HG03571 (cell line): ENCODE data around the gene PCSK4.
"Not testable (repeated sequence)": the region's sequence is repeated elsewhere in the genome, so short reads cannot be mapped to it uniquely, and the experiment has no call there.

Source experiments
- ATAC-seq: cut with Tn5 transposase; IDR thresholded peaks from one replicate; pipeline ENCODE4 v1.9.1; 2021; ENCODE audit not compliant: unreplicated experiment

PCSK4 gene

DNA sequence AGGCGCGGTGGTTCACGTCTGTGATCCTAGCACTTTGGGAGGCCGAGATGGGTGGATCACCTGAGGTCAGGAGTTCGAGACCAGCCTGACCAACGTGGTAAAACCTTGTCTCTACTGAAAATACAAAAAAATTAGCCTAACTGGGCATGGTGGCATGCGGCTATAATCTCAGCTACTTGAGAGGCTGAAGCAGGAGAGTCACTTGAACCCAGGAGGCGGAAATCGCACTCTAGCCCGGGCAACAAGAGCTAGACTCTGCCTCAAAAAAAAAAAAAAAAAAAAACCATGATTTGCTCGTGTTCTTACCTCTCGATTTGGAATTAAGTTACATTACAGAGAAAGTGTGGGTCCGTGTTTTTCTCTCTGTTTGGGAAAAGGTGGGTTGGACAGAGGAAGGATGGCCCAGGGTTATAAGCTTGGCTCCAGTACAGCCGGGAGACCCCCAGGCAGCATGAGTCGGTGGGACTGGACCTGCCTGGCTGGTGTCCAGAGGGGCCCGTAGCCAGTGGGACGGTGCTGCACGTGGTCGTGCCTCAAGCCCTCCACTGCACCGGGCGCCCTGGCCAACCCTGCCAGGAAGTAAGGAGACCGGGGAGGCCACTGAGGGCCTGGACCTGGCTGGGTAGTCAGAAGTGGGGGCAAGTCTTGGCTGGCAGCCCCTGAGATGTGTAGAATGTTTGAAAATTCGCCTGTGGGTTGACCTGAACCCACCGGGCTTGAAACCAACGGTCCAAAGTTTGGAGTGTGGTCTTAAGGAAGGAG lies 48.3 kb downstream of the PCSK4 start:
- no peak for ATAC-seq

DNA sequence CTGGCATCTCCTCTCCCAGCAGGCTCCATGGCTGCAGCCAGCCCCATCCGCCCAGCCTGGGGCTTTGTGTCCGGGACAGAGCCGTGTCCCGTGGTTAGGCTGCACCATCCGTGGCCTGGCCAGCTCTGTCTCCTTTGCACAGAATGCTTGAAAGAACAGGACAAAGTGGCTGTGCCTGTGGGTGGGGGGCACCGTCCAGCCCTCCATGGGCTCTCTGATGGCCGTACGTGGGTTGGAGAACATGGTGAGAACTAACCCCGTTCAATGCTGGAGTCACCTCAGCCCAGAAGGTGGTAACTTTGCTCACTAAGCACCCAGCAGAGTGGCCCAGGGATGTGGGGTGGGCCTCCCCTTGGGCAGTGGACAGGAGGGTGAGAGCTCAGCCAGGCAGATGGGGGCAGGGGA lies 49.1 kb downstream of the PCSK4 start:
- no peak for ATAC-seq

DNA sequence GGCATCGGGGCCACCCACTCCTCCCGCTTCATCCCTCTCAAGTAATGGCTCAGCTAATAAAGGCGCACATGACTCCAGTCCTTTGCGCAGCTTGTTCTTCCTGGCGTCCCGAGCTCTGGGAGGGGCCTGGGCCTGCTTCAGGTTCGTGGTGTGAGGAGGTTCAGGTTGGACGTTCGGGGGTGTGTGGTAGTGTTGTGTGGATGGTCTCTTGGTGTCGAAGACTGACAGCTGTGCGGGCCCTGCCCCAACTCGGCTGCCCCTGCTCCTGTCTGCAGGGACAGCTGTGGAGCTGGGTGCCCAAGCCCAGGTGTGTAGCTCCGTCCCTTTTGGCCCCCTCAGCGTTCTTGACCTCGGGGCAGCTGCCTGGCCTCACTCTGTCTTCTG lies 49.7 kb downstream of the PCSK4 start:
- no peak for ATAC-seq

- not testable (repeated sequence) for ATAC-seq
Observed at GRCh38 chr19:1439525-1440417, 50.4 kb downstream of the PCSK4 start.

- ATAC-seq: no peak
Observed at GRCh38 chr19:1438933-1439354, 51.2 kb downstream of the PCSK4 start.

DNA sequence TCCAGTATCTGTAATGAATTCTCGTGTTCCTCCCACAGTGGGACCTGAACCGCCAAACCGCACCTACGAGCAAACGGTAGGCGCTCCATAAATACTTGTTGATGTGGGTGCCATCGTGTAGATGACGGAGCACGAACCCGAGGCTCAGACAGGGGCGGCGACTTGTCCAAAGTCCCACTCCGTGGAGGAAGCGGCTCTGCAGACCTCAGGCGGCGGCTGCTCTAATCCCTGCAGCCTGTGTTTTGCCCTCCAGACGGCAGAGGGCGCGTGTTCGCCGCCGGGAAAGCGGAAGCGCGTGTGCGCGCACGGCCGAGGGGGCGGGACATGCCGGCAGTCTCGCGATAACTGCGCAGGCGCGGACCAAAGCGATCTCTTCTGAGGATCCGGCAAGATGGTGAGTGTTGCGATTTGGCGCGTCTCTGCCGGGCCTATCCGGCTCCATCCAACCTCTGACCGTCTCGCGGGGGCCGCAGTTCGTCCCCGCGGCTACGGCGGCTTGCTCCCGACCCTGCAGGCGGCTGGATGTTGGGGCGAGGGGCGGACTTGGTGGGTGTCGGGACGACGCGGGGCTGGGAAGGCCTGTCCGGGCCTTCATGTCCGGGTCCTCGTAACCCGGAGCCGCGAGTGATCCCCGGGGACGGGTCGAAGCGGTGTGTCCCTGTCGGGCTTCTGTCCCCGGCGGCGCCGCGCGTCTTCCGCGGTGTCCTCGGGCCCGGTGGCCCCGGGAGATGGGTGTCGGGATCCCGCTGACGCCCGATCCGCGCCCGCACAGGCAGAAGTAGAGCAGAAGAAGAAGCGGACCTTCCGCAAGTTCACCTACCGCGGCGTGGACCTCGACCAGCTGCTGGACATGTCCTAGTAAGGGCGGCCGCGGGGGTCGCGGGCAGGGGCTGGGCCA lies 51.9 kb downstream of the PCSK4 start, which contains the start of gene RPS15:
RPS15 (plus strand) TSS at position 362 of the 898 bp plus-strand sequence; CDS start at position 392, 30 bp downstream.
- peak; percentile 71 for ATAC-seq

DNA sequence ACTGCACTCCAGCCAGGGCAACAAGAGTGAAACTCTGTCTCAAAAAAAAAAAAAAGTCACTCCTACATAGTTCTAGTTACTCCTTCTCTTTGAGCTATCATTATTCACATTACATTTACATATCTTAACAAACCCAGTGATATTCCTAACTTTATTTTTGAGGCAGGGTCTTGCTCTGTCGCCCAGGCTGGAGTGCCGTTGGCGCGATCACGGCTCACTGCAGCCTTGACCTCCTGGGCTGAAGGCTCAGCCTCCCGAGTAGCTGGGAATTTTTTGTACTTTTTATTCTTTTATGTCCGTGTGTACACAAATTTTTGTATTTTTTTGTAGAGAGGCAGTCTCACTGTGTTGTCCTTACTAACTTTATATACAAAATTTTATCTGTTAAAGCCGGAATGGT lies 52.5 kb downstream of the PCSK4 start:
- ATAC-seq: no peak

- no peak for ATAC-seq
Observed at GRCh38 chr19:1435378-1435989, 54.7 kb downstream of the PCSK4 start.

- ATAC-seq: no peak
Observed at GRCh38 chr19:1434577-1435060, 55.5 kb downstream of the PCSK4 start.

DNA sequence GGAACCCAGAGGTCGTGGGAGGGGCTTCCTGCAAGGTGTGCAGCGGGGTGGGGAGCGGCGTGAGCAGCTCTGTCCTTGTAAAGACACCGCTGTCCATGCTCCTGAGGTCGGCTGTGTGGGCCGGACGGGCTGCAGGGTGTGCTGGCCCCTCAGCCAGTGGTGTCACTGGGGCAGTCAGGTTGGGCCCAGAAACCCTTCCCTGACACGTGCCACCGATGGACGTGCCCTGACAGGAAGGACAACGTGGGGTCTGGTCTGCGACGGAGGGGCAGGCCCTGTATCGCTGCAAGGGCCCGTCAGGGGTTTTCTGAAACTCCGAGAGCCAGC lies 56.1 kb downstream of the PCSK4 start:
- no peak for ATAC-seq

DNA sequence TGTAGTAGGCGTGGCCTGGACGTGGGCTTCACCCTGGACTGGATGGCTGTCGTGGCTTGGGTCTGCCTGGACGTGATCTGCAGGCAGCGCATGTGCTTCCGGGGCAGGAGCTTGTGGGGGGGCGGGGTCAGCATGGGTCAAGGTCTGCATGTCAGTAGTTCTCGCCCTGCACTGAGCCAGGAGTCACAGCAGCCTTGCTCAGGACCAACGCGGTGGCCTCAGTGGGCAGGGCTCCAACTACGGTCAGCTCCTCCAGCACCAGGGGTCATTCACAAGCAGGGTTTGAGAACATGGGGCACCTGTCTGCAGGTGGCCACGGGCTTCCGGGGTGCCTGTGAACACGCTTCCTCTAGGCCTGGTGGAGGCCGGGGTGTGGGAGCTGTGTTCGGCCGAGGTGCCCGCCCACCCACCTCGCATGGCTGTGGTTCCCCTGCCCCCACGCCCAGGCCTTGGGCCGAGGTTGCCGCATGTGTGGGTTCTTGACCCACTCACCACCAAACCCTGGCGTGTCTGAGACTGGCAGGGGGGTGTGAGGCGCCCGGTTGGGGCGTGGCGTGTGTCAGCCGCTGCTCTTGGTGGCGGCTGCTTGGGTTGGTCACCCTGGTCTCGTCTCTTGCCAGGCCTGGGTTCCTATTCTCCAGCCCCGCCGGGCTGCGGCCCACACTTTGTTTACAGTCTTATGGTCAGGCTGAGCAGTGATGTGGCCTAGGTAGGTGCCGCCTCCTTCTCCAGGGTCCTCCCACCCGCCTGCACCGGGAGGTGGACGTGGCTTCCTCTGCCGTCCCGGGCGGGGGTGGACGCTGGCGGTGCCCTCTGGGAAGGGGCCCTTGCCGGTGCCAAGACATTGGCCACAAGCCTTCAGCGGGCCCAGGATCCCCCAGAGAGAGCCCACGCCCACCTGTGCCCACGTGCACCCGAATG lies 56.8 kb downstream of the PCSK4 start:
- ATAC-seq: no peak

DNA sequence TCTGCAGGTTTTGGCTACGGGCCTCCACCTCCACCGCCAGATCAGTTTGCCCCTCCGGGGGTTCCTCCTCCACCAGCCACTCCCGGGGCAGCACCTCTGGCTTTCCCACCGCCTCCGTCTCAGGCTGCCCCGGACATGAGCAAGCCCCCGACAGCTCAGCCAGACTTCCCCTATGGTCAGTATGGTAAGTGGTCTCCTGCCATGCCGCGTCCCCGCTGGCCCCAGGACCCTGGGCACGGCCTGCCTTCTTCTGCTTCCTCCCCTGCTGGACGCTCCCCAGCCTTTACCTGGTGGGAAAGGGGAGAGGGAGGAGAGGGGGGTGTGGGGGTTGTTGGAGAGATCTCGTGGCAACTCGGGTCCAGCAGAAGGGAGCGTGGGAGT lies 57.7 kb downstream of the PCSK4 start:
- no peak for ATAC-seq

- ATAC-seq: no peak
Observed at GRCh38 chr19:1431759-1432506, 58.2 kb downstream of the PCSK4 start.
